ENCODE measurements around the gene NTRK3. TPM values are rescaled to one million over a fixed set of nuclear protein-coding genes. Genes with fewer than 3 reads are reported as not detected.

The NTRK3 gene
- polyA plus RNA-seq, 1 donor from 2014 or later, result 42.7 TPM

DNA sequence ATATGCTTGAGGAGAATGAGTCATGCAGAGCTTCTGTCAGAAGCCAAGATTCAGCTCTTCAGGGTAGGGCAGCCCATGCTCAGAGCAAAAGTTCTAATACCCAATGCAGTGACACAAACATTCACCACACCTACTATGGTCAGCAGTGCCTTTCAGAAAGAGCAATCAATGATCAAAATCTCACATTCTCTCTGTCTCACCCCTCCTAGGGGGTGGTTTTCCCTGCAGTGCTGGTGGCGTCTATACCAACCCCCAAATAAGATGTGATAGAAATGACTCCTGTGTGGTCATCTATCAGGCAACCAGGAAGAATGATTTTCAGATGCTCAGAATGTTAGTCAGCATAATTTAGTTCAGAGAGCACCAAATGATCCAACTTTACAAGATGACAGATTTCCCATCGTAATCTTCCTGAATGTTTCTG is 385.3 kb downstream of the NTRK3 start:
- H4K20me1 ChIP-seq (ENCODE audit: insufficient read depth), result no peaks in the 10 kb centered on the region
- no peaks in the 10 kb centered on the region for H3K36me3 ChIP-seq (ENCODE audit: insufficient read depth, low read length)
- no peak overlapping the region for H3K27ac ChIP-seq (ENCODE audit: low read length)
- H3K9ac ChIP-seq (ENCODE audit: low read length), result no peak overlapping the region
- H3K9me2 ChIP-seq (ENCODE audit: insufficient read depth, low read length), result no peaks in the 10 kb centered on the region
- H3K4me3 ChIP-seq (ENCODE audit: low read length), result no peak overlapping the region
- no peaks in the 10 kb centered on the region for H3F3A ChIP-seq (ENCODE audit: insufficient read depth, low read length, poor library complexity, severe bottlenecking)
- H3K9me3 ChIP-seq (ENCODE audit: low read length), result no peaks in the 10 kb centered on the region
- no peak overlapping the region for H2AFZ ChIP-seq (ENCODE audit: low read depth, low read length)
- H3K4me2 ChIP-seq (ENCODE audit: low read length), result no peak overlapping the region
- TF ChIP-seq MXI1 (conservative IDR thresholded peaks at IDR 0.05; ENCODE audit: poor library complexity, severe bottlenecking) (no peak), EP300 (conservative IDR thresholded peaks at IDR 0.05; ENCODE audit: poor library complexity, severe bottlenecking) (no peak), POLR2AphosphoS5 (IDR thresholded peaks at IDR 0.05) (no peak), TAF1 (IDR thresholded peaks at IDR 0.05; ENCODE audit: low read depth) (no peak)
- TF ChIP-seq, protein P1, sequence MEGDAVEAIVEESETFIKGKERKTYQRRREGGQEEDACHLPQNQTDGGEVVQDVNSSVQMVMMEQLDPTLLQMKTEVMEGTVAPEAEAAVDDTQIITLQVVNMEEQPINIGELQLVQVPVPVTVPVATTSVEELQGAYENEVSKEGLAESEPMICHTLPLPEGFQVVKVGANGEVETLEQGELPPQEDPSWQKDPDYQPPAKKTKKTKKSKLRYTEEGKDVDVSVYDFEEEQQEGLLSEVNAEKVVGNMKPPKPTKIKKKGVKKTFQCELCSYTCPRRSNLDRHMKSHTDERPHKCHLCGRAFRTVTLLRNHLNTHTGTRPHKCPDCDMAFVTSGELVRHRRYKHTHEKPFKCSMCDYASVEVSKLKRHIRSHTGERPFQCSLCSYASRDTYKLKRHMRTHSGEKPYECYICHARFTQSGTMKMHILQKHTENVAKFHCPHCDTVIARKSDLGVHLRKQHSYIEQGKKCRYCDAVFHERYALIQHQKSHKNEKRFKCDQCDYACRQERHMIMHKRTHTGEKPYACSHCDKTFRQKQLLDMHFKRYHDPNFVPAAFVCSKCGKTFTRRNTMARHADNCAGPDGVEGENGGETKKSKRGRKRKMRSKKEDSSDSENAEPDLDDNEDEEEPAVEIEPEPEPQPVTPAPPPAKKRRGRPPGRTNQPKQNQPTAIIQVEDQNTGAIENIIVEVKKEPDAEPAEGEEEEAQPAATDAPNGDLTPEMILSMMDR (IDR thresholded peaks at IDR 0.05; ENCODE audit: poor library complexity, severe bottlenecking), result no peak
- TF ChIP-seq, protein P2, sequence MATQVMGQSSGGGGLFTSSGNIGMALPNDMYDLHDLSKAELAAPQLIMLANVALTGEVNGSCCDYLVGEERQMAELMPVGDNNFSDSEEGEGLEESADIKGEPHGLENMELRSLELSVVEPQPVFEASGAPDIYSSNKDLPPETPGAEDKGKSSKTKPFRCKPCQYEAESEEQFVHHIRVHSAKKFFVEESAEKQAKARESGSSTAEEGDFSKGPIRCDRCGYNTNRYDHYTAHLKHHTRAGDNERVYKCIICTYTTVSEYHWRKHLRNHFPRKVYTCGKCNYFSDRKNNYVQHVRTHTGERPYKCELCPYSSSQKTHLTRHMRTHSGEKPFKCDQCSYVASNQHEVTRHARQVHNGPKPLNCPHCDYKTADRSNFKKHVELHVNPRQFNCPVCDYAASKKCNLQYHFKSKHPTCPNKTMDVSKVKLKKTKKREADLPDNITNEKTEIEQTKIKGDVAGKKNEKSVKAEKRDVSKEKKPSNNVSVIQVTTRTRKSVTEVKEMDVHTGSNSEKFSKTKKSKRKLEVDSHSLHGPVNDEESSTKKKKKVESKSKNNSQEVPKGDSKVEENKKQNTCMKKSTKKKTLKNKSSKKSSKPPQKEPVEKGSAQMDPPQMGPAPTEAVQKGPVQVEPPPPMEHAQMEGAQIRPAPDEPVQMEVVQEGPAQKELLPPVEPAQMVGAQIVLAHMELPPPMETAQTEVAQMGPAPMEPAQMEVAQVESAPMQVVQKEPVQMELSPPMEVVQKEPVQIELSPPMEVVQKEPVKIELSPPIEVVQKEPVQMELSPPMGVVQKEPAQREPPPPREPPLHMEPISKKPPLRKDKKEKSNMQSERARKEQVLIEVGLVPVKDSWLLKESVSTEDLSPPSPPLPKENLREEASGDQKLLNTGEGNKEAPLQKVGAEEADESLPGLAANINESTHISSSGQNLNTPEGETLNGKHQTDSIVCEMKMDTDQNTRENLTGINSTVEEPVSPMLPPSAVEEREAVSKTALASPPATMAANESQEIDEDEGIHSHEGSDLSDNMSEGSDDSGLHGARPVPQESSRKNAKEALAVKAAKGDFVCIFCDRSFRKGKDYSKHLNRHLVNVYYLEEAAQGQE (IDR thresholded peaks at IDR 0.05; ENCODE audit: borderline replicate concordance), result no peak
- H3K79me2 ChIP-seq (replicated peaks; ENCODE audit: insufficient read depth, low read length), result no peaks in the 10 kb centered on the region
- H3K27me3 ChIP-seq (ENCODE audit: insufficient read depth, low read depth, low read length), result no peaks in the 10 kb centered on the region

DNA sequence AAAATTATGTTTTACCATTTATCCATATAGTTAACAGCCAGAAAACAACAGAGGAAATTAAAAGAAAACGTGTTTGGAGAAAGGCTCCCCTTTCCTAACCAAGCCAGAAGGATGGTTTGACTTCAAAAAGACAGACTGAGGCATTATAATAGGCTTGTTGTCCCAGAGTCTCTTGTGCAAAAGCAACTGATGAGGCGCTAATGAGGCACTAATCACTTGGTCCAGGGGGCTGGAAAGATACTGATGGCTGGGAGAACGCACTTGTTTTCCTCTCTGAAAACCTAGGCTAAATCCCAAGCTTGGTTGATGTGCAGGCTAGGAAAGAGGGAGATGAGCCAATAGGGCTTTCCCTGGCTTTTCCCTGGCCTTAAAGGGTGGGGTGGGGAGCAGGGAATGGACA is 389.6 kb downstream of the NTRK3 start:
- Histone ChIP-seq H3K36me3 (ENCODE audit: insufficient read depth, low read length) (no peaks in the 10 kb centered on the region), H3K27me3 (ENCODE audit: insufficient read depth, low read depth, low read length) (no peaks in the 10 kb centered on the region), H3K4me2 (ENCODE audit: low read length) (no peak overlapping the region), H2AFZ (ENCODE audit: low read depth, low read length) (no peak overlapping the region), H3K9ac (ENCODE audit: low read length) (no peak overlapping the region), H3K9me2 (ENCODE audit: insufficient read depth, low read length) (no peaks in the 10 kb centered on the region), H4K20me1 (ENCODE audit: insufficient read depth) (no peaks in the 10 kb centered on the region), H3K9me3 (ENCODE audit: low read length) (no peaks in the 10 kb centered on the region), H3K4me3 (ENCODE audit: low read length) (no peak overlapping the region), H3F3A (ENCODE audit: insufficient read depth, low read length, poor library complexity, severe bottlenecking) (no peaks in the 10 kb centered on the region), H3K79me2 (replicated peaks; ENCODE audit: insufficient read depth, low read length) (no peaks in the 10 kb centered on the region), H3K27ac (ENCODE audit: low read length) (no peak overlapping the region)
- TF ChIP-seq, protein P2 (IDR thresholded peaks at IDR 0.05; ENCODE audit: borderline replicate concordance), result no peak
- TF ChIP-seq, protein P1 (IDR thresholded peaks at IDR 0.05; ENCODE audit: poor library complexity, severe bottlenecking), result no peak
- TF ChIP-seq MXI1 (conservative IDR thresholded peaks at IDR 0.05; ENCODE audit: poor library complexity, severe bottlenecking), result no peak
- TF ChIP-seq POLR2AphosphoS5 (IDR thresholded peaks at IDR 0.05), result no peak
- TF ChIP-seq TAF1 (IDR thresholded peaks at IDR 0.05; ENCODE audit: low read depth), result no peak
- TF ChIP-seq EZH2 (IDR thresholded peaks at IDR 0.05; ENCODE audit: borderline replicate concordance, insufficient read depth, low read length, poor library complexity, severe bottlenecking), result no peak
- TF ChIP-seq EP300 (conservative IDR thresholded peaks at IDR 0.05; ENCODE audit: poor library complexity, severe bottlenecking), result no peak
- no peak for TF ChIP-seq RAD21 (conservative IDR thresholded peaks at IDR 0.05)
- TF ChIP-seq SMC3 (conservative IDR thresholded peaks at IDR 0.05; ENCODE audit: poor library complexity), result no peak

All from neural cell (in vitro differentiated cells).